Gastrocnemius medialis (tissue), 4 donors: ENCODE data around the gene TIGD3.

Source experiments
- POLR2A ChIP-seq, 2 donors: fragments of 450-650 bp; IDR thresholded peaks; one replicate each; pipeline ENCODE4 v1.6.1; 2017; ENCODE audit warnings: antibody characterized with exemption in 2 of 2, mild to moderate bottlenecking in 2 of 2, moderate library complexity in 2 of 2
- TF ChIP-seq, protein P1 (sequence below), 5 experiments: fragments of 450-650 bp in 3 of 5; fragments of 200-600 bp in 2 of 5; sonication (generic) in 2 of 5; IDR thresholded peaks in 4 of 5; conservative IDR thresholded peaks in 1 of 5; 1 replicate in 4 of 5; 2 replicates in 1 of 5; pipeline ENCODE4 v1.5.1; 2016 to 2019; ENCODE audit warnings: antibody characterized with exemption in 5 of 5, mild to moderate bottlenecking in 3 of 5, moderate library complexity in 3 of 5

DNA sequence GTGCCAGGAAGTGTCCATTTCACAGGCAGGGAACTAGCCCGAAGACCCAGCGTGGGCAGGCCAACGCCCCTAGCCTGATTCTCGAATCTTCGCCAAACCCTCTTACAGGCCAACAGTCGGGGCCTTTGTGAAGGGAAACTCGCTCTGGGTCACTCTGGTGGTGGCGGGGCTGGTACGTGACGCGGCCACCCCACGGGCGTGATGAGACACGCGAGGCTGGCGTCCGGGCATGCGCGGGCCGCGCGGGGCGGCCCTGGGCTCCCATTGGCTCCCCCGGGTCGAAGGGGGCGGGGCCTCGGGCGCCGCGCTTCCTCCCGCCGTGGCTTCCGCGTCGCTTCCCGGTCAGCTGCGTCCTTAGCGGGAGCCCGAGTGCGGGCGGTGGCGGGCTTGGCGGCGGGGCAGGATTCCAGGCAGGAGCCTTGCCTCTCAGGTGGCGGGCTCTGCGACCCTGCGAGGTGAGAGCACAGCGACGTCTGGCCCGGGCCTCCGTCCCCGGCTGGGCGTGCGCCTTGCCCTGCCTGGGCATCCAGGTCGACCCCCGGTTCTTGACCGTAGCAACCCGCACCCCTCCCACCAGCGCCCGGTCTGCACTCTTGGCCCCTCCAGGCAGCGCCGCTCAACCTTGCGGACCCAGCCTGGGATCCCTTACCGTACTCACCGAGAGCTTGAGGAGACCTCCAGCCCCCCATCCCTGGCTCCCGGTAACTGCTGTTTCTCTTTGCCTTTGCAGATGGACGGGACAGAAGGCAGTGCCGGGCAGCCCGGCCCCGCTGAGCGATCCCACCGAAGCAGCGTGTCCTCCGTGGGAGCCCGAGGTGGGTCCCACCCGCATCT lies 32.0 kb downstream of the TIGD3 start, which contains the start of gene FRMD8:
- peak; percentile 96 to 97 for TF ChIP-seq POLR2A (IDR thresholded peaks at IDR 0.05)
- TF ChIP-seq, protein P1, sequence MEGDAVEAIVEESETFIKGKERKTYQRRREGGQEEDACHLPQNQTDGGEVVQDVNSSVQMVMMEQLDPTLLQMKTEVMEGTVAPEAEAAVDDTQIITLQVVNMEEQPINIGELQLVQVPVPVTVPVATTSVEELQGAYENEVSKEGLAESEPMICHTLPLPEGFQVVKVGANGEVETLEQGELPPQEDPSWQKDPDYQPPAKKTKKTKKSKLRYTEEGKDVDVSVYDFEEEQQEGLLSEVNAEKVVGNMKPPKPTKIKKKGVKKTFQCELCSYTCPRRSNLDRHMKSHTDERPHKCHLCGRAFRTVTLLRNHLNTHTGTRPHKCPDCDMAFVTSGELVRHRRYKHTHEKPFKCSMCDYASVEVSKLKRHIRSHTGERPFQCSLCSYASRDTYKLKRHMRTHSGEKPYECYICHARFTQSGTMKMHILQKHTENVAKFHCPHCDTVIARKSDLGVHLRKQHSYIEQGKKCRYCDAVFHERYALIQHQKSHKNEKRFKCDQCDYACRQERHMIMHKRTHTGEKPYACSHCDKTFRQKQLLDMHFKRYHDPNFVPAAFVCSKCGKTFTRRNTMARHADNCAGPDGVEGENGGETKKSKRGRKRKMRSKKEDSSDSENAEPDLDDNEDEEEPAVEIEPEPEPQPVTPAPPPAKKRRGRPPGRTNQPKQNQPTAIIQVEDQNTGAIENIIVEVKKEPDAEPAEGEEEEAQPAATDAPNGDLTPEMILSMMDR (IDR thresholded peaks at IDR 0.05 in 4 of 5, conservative IDR thresholded peaks at IDR 0.05 in 1 of 5), result no peak
